Measurements from ENCODE around the gene COQ10B.
"Not testable (repeated sequence)": the region's sequence is repeated elsewhere in the genome, so short reads cannot be mapped to it uniquely, and the experiment has no call there.

COQ10B gene

DNA sequence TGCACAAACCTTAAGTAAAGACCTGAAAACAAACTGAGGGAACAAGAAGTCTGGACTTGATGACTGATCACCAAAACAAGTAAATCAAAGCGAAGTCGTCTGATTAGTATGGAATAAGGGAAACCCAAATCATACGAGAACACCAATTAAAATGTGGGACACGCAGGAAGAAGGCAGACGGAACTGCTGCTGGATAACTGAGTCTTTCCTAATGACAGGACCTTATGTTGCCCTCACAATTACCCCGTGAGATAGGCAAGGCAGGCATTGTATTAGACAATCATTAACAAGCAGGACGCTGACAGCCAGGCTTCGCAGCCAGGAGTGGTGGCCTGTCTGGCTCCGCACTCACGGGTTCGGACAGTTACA lies 614 bp upstream of the COQ10B start:
- DNase-seq = no peak

DNA sequence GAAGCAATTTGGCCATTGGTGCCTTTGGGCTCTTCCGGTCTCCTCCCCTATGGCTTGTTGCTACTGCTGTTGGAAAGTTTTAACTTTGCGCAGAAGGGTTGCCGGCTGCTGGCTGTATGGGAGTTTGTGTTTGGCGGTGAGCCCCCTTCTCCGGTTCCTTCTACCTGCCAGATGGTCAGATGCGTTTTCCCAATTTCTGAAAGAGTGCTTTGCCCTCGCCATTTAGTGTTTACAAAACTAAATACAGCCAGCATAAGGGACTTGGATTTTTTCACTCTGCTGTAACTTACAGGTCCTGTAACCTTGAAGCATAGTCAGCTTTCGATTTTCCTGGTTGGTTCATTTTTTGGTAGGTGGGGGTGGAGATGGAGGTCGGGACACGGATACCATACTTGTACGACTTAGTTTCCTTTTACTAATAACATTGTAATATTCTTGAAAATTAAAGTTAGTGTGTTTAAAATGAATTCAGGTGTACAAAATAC lies 604 bp downstream of the COQ10B start:
- no peak for DNase-seq

DNA sequence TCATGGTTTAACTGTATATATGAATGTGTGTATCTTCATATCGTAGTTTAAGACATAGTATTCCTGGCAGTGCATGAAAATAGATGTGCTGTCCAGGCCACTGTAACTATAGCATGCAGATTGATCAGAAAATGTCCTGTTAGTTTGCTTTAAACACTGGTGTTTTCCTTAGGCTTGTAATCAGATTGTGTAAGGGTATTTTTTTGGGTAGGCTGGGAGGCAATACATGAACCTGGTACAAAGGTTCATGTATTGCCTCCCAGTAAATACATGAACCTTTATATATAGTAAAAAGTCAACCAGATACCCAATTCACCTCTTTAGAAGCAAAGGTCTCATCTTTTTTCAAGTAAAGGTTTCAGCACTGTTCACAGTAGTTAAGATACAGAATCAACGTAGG lies 1.6 kb downstream of the COQ10B start:
- no peak for DNase-seq

DNA sequence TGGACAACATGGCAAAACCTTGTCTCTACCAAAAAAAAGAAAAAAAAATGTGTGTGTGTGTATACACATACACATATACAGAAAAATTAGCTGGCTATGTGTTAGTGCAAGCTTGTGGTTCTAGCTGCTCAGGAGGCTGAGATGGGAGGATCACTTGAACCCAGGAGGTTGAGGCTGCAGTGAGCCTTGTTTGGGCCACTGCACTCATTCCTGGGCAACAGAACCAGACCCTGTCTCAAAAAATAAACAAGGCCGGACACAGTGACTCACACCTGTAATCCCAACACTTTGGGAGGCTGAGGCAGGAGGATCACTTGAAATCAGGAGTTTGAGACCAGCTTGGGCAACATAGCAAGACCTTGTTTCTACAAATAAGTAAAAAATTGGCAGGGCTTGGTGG lies 2.1 kb downstream of the COQ10B start:
- DNase-seq = no peak

DNA sequence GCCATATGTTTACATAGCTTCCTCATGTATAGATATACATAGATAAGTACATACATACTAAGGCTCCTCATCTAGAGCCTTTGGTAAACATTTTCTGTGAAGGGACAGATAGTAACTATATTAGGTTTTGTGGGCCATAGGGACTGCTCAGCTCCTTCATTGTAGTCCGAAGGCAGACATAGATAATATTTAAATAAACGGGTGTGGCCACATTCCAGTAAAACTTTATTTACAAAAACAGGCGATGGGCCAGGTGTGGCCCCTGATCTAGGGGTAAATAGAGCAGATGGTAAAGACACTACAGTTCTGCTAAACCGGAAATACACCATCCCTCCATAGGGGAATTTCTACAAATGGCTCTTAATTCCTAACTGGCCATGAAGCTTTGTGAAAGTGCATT lies 7.3 kb downstream of the COQ10B start:
- no peak for DNase-seq

DNA sequence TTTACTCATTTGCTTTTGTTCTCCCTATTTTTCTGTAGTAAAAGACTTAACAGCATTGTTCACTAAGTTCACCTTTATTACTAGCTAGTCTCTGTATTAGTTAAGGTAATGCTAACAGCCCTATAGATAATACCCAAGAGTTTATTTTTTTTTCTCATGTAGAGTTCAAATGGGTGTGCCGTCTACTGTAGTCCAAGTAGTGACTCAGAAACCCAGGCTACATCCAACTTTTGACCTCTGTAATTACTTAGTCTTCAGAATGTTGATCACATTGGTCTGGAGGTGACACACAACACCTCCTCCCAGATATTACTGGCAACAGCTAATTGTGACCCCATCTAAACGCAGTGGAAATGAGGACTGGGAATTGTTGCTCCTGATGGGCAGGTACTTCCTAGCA lies 7.7 kb downstream of the COQ10B start:
- no peak for DNase-seq

DNA sequence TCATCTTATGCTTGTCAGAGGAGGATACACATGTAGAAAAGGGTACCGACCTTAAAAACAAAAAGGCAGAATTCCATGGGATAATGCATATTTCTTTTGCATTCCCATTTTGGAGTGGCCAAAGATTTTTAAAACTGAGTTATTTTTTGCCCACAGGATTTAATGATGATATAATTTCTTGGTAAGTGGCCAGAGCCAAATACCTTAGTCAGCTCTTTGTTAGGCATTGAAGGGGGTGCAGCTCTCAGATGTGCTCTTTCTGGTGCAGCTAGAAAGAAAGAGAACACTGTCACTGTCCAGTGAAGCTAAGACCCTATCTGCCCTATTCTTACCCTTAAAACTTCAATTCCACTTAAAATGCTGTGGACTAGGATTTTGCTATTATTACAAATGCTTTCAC lies 10.8 kb downstream of the COQ10B start:
- no peak for DNase-seq

DNA sequence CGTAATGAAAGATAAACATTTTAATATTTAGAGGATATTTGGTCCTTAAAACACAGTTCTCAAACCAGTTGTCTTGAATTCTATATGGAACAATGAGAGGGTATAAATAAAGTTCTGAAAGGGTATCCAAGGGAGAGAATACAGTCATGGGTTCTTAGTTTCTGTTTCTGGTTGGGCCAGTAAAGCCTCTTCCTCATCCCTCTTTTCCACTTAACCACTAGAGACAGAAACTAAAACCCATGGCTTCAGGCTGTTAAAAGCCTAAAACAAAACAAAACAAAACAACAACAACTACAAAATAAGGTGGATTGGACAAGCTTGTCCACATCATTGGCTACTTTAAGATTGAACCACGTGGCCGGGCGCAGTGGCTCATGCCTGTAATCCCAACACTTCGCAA lies 18.8 kb downstream of the COQ10B start:
- no peak for DNase-seq

DNA sequence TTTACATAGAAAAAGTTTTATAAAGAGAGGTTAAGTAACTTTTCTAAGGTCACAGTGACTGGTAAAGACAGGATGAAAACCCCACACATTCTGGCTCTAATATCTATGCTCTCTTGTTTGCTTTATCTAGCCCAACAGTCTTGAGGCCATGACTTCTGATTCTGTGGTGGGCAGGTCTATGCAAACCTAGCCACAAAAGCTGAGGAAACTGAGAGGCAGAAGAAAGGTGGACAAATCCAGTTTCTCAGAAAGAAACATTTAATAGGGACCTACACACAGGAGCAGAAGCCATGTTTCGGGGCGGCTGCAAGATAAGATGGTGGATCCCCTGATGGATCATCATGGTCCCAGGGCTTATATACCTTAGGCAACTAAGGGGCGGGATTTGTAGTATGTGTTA lies 24.4 kb downstream of the COQ10B start:
- DNase-seq = no peak

DNA sequence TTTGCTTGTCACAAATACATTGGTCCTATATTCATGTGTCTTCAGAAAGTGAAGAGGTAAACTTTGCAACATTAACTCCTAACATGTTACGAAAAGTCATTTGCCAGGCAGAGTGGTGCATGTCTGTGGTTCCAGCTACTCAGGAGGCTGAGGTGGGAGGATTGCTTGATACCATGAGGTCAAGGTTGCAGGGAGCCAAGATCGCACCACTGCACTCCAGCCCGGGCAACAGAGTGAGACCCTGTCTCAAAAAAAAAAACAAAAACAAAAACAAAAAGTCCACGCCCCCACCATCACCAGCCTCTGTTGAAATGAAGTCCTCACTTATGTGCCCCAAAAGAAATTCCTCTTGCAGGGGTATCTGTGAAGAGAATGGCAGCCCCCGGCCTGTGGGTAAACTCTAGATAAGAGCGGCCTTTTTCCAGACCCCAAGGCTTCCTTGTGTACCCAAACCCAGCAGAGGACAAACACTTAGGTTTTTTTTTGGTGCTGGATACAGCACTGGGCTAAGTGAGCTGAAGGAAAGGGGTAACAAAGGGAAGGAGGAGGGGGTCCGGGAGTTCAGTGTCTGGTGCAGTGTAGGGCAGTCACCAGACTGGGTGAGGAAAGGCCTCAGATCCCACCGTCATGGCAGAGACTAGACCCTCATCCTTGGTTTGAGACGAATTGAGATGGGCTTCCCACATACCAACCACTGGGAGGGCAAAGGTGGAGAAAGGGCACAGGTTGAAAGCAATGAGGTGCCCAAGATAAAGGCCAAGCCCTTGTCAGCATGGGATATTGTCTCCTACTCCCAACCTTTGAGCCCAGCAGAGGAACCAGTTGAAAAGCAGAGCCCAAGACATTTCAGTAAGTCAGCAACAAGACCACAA lies 27.0 kb downstream of the COQ10B start:
- DNase-seq = no peak

DNA sequence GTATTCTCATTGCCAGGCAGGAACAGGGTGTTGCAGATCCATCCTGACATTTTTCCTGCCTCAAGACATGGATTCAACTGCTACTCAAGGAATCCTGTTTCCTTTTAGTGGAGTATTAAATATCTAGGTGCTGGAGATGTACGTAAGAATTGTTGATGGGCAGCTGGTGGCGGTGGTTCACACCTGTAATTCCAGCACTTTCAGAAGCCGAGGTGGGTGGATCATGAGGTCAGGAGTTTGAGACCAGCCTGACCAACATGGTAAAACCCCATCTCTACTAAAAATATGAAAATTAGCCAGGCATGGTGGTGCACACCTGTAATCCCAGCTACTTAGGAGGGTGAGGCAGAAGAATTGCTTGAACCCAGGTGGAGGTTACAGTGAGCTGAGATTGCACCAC lies 30.9 kb downstream of the COQ10B start:
- DNase-seq = not testable (repeated sequence)

DNA sequence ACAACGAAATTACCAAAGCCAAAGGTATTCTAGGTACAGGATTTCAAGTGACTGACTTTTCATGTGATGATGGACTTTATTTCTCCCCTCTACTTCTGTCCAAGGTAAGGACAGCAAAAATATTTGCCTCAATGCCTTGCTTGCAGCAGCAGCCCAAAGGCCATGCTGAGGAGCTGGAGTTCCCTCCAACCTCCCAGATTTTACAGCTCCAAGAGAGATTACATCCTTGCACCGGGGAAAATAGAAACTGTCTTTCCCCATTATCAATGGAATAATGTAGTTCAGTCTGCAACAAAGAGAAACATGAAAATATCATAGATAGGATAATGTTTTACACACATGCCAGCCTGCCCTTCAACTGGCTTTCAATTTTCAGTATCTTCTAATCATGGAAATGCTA lies 32.8 kb downstream of the COQ10B start:
- DNase-seq = no peak

DNA sequence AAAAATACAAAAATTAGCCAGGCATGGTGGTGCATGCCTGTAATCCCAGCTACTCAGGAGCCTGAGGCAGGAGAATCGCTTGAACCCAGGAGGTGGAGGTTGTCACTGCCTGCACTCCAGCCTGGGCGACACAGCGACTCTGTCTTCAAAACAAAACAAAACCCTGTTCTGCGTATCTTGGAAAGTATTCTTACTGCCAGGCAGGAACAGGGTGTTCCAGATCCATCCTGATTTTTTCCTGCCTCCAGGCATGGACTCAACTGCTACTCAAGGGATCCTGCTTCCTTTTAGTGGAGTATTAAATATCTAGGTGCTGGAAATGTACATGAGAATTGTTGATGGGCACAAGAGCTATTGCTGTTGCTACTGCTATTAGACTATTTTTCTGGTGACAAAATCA lies 34.0 kb downstream of the COQ10B start:
- no peak for DNase-seq

DNA sequence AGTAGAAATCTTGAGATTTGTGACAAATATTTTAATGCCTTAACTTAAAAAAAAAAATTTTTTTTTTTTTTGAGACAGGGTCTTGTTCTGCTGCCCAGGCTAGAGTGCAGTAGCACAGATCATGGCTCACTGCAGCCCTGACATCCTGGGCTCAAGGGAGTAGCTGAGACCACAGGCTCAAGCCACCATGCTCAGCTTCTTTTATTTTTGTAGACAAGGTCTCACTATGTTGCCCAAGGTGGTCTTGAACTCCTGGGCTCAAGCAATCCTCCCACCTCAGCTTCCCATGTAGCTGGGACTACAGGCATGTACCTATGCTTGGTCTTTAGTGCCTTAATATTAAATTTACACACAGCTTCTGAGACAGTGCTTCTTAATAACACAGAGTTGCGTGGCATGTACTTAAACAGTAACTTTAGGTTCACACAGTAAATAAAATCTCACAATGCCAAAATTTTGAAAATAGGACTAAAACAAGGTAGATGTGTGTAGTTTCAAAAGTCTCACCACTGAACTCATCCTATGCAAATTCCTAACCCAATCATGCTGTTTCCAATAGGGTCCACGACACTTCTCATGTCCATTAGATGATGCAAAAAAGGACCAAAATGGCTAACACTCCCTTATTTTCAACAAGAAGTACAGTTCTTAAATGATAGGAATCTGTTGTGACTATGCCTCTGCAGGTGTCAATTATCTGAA lies 42.2 kb downstream of the COQ10B start:
- DNase-seq = no peak

DNA sequence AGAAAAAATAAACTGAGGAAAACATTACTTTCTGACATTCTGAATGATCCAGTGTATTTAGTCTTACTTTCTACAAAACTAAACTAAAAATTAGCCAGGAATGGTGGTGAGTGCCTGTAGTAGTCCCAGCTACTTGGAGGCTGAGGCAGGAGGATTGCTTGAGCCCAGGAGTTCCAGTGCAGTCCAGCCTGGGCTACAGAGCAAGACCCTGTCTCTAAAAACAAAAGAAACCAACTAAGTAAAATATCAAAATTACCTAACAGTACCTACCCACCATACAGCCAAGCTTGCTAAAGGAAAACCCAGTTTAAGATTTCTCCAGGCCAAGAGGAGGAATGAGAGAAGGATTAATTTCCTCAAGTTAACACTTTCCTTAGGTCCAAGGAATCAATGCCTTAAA lies 43.3 kb downstream of the COQ10B start:
- DNase-seq = no peak

DNA sequence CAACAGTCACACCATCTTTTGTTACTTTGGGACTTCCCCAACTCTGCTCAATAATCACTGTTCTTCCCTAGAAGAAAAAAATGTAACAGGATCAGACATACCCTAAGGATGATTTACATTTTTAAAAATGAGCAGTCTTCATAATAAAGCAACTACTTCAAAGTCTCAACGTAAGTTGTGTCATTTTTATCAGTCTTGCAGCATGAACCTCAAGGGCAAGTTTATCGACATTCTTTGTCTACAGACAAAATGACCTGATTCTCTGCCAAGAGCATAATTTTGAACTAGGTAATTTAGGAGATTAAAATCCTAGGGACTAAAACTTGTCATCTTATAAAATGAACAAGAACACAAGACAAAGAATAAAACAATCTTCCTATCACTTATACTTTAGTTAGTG lies 44.0 kb downstream of the COQ10B start:
- DNase-seq = no peak

DNA sequence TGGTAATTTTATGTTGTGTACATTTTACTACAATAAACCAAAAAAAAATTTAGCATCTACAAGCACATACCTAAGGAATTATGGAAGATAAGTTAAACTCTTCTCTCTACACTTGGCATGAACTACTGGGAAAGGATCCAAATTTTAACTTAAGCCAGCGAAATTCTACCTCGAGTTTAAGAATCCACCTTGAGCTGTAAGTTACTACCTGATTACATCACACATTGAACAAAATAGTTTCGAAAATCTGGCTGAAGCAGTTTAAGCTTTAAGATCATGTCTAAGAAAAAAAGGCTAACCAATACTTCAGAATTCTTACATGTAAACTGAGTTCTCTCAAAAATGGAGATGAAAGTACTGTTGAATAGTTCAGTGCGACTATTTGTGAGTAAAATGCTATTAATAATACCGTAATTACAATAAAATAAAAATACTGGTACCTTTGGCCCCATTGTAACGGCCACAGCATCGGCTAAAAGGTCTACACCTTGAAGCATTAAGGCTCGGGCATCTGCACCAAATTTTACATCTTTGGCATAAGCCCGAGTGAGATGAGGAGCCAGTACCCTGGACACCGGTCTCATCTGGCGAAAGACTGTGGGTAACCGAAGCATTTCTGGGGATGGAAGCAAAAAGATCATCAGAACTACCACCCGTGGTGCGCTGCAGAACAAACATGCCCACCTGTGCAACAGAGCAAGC lies 45.0 kb downstream of the COQ10B start:
- no peak for DNase-seq

DNA sequence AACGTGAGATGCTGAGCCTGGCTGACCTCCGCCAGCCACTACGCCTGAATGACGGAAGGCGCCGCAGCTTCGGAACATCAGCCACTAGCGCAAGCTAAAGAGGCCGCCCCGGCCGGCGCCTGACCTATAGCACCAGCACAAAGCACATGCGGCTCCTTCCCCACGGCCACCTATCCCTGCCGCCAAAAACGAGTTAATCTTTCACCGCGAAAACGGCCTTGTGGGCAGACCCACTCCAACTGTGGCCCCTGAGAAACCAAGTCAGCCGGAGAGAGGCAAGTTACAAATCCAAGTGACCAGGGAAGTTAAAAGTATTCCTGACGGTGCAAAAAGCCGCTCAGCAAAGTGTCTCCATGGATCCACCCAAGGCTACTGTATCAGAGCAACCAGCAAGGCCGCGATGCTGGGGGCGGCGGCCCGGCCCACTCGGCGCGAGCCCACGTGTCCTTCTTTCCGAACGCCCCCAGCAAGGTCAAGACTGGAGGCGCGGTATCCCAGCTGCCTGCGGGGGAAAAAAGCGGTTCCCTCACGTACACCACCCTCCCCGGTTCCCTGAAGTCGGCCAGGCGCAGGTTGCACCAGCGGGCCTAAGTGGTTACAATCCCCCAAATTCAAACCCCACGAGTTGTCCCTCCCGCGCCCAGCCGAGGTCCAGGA lies 45.7 kb downstream of the COQ10B start:
- peak; percentile 51 to 57 for DNase-seq

DNA sequence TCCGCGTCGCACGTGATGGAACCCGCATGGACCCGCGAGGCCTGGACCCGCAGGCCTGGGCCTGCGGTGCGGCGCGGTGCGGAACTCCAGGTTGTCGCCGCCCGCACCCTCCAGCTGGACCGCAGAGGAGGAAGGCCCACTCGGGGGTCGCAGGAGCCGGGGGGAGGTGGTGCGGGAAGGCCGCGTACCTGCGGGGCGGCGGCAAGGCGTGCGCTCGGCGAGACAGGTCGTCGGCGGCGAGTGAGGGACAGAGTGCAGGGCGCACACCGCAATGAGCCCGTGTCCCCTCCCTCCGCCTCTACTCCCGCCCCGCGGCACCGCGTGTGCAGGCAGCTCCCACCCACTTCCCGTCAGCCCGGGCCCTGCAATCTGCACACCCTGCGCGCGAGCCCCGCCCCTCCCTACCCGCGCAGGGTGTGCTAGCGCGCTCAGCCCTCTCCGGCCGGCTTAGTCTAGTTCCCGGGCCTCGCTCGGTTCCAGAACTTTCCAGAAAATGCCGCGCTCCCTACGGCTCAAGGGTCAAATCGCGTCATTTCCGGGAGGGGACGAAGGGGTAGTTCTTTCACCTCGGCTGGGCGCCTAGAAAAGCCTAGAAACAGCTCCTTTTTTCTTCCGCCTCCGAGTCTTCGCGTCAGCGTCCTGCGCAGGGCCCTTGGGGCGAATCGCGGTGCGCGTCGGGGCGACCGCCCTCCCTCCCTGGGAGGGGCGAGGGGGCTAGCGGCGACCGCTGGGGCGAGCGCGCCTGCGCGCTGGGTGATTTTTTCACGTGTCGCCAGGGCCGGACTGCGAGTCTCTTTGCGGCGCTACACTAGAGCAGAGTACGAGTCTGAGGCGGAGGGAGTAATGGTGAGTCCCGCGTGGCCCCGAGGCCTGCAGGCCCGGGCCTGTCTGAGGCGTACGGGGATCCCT lies 46.5 kb downstream of the COQ10B start, which contains the start of the genes HSPD1 and HSPE1:
Gene HSPD1, minus strand, starts transcription at position 247 of the 909 bp plus-strand sequence. CDS start 992 bp downstream, outside the sequence.
Gene HSPE1, plus strand, starts transcription at position 786 of the 909 bp plus-strand sequence. Its CDS starts 58 bp downstream, at position 844.
- DNase-seq = peak; percentile 98 to 99

DNA sequence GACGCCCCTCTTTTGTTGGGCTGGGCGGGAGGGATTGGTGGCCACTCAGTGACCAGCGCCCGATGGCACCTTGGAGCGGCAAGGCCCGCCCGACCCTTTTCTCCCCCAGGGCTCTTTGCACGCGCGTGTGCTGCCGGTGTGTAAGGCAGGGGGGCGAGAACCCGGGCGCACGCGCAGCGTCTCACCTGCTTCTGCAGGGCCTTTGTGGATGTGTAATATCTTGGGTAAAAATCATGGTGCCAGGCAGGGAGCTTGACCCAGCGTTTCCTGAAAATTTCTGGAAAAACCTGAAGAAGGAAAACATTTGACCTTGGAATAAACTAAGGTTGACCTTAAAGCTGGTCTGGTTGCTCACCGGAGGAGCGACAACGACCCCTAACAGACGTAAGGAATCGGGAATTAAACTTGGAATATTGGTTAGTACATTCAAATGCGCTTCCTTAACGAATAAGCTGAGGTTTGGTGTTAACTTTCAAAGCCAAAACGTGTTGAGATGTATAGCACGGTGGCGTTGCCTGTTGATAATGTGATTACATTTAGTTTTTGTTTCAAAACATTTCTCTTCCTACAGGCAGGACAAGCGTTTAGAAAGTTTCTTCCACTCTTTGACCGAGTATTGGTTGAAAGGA lies 47.3 kb downstream of the COQ10B start:
- no peak for DNase-seq

DNA sequence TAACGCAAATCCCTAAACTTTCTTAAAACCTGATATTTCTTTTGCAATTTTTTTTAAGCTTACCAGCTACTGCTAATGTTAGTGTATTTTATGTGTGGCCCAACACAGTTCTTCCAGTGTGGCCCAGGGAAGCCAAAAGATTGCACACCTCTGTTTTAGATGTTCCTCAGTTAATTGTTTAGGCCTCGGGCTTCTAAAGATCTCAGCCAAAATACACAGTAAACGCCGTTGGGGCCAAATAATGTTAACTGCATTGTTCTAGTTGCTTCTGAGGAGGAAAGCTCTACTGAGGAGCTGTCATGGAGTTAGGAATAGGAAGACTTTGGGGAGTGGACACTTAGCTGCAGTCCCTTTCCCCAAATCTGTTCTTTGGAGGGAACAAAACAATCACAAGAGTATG lies 48.8 kb downstream of the COQ10B start:
- DNase-seq = no peak
